HepG2 (cell line): ENCODE results near the gene PDIA4. TPM values are rescaled to one million over a fixed set of nuclear protein-coding genes. Genes with fewer than 3 reads are reported as not detected.

ENCODE experiments used
- BRF2 ChIP-seq: sonication (generic); formaldehyde crosslinking; IDR thresholded peaks from 2 replicates; pipeline ENCODE4 v1.8.1; 2022; ENCODE audit warnings: mild to moderate bottlenecking, missing genetic modification reagents
- DMAP1 ChIP-seq: IDR thresholded peaks from 2 replicates; pipeline ENCODE4 v1.6.1; 2016
- HMGXB4 ChIP-seq, 2 experiments: sonication (generic) in 1 of 2; formaldehyde crosslinking in 1 of 2; IDR thresholded peaks; 2 replicates each; pipeline versions ENCODE4 v1.4.0 to v1.6.1; 2018 to 2020; ENCODE audit warnings: missing genetic modification reagents in 2 of 2, borderline replicate concordance in 1 of 2, low read depth in 1 of 2, mild to moderate bottlenecking in 1 of 2, missing biosample characterization in 1 of 2
- HOXA3 ChIP-seq: sonication (generic); formaldehyde crosslinking; IDR thresholded peaks from 2 replicates; pipeline ENCODE4 v1.5.0; 2020; ENCODE audit warnings: missing genetic modification reagents
- JARID2 ChIP-seq: sonication (generic); formaldehyde crosslinking; IDR thresholded peaks from 2 replicates; pipeline ENCODE4 v1.8.1; 2023; ENCODE audit warnings: missing genetic modification reagents, inconsistent platforms; ENCODE audit not compliant: insufficient replicate concordance
- MED8 ChIP-seq: sonication (generic); formaldehyde crosslinking; IDR thresholded peaks from 2 replicates; pipeline ENCODE4 v1.8.1; 2023; ENCODE audit warnings: mild to moderate bottlenecking, missing genetic modification reagents; ENCODE audit not compliant: insufficient replicate concordance
- NRL ChIP-seq: sonication (generic); formaldehyde crosslinking; IDR thresholded peaks from 2 replicates; pipeline ENCODE4 v1.5.0; 2020; ENCODE audit warnings: missing genetic modification reagents, mild to moderate bottlenecking, moderate library complexity, borderline replicate concordance
- PHF8 ChIP-seq: sonication (generic); formaldehyde crosslinking; IDR thresholded peaks from 2 replicates; pipeline ENCODE4 v1.5.0; 2020; ENCODE audit warnings: missing genetic modification reagents
- SALL1 ChIP-seq: sonication (generic); formaldehyde crosslinking; IDR thresholded peaks from 2 replicates; pipeline ENCODE4 v1.8.0; 2022; ENCODE audit warnings: mild to moderate bottlenecking, missing genetic modification reagents
- SIN3A ChIP-seq: IDR thresholded peaks from 2 replicates; pipeline ENCODE4 v1.6.1; 2011; ENCODE audit warnings: low read depth, mild to moderate bottlenecking, control low read depth, low read length, borderline replicate concordance
- ZFYVE20 ChIP-seq: sonication (generic); formaldehyde crosslinking; IDR thresholded peaks from 2 replicates; pipeline ENCODE4 v1.8.0; 2023; ENCODE audit warnings: low read depth, mild to moderate bottlenecking, moderate library complexity, missing genetic modification reagents, borderline replicate concordance
- ZNF260 ChIP-seq: sonication (generic); formaldehyde crosslinking; IDR thresholded peaks from 2 replicates; pipeline ENCODE4 v1.4.0; 2020; ENCODE audit warnings: missing genetic modification reagents, low read depth, mild to moderate bottlenecking, borderline replicate concordance
- ZNF768 ChIP-seq: sonication (generic); formaldehyde crosslinking; IDR thresholded peaks from 2 replicates; pipeline ENCODE4 v1.4.0; 2020; ENCODE audit warnings: missing genetic modification reagents
- ZNF878 ChIP-seq: sonication (generic); formaldehyde crosslinking; IDR thresholded peaks from 2 replicates; pipeline ENCODE4 v1.8.1; 2023; ENCODE audit warnings: mild to moderate bottlenecking, missing genetic modification reagents, moderate library complexity
- polyA plus RNA-seq, 8 experiments: library from polyadenylated mRNA; depleted of rRNA in 3 of 8; stranded (reverse) in 7 of 8; unstranded in 1 of 8; fragments of >200 nt; fragmentation: Illumina TruSeq in 4 of 8; extraction: Trizol in 4 of 8; gene quantifications; 2 replicates each; pipeline versions ENCODE4 v1.2.1 to v1.2.3, GENCODE V29; 2011 to 2016; ENCODE audit warnings: low read depth in 4 of 8, missing spikeins in 1 of 8, mixed read lengths in 1 of 8; ENCODE audit not compliant: insufficient read depth in 1 of 8
- total RNA-seq, 5 experiments: library from RNA; depleted of rRNA; stranded (reverse); fragments of >200 nt; fragmentation: Illumina TruSeq; extraction: Trizol; gene quantifications; 2 replicates each; pipeline ENCODE4 v1.2.3, GENCODE V29; 2016; ENCODE audit warnings: low read depth in 1 of 5
- TF ChIP-seq, protein P1 (sequence below): sonication (generic); formaldehyde crosslinking; IDR thresholded peaks from 2 replicates; pipeline ENCODE4 v1.8.1; 2023; ENCODE audit warnings: mild to moderate bottlenecking, missing genetic modification reagents
- TF ChIP-seq, protein P2 (sequence below): sonication (generic); formaldehyde crosslinking; IDR thresholded peaks from 2 replicates; pipeline ENCODE4 v1.4.0; 2020; ENCODE audit warnings: mild to moderate bottlenecking, low read depth, missing genetic modification reagents
- TF ChIP-seq, protein P3 (sequence below), 2 experiments: sonication (generic) in 1 of 2; formaldehyde crosslinking in 1 of 2; IDR thresholded peaks; 2 replicates each; pipeline versions ENCODE4 v1.4.0 to v1.6.1; 2016 to 2020; ENCODE audit warnings: borderline replicate concordance in 1 of 2, low read depth in 1 of 2, mild to moderate bottlenecking in 1 of 2, missing genetic modification reagents in 1 of 2

Gene PDIA4
- total and polyA plus RNA-seq, 2 of the 13 experiments (the other 11 are each of a cell fraction or from before 2014, with no cell fraction given): 278 to 402 TPM

DNA sequence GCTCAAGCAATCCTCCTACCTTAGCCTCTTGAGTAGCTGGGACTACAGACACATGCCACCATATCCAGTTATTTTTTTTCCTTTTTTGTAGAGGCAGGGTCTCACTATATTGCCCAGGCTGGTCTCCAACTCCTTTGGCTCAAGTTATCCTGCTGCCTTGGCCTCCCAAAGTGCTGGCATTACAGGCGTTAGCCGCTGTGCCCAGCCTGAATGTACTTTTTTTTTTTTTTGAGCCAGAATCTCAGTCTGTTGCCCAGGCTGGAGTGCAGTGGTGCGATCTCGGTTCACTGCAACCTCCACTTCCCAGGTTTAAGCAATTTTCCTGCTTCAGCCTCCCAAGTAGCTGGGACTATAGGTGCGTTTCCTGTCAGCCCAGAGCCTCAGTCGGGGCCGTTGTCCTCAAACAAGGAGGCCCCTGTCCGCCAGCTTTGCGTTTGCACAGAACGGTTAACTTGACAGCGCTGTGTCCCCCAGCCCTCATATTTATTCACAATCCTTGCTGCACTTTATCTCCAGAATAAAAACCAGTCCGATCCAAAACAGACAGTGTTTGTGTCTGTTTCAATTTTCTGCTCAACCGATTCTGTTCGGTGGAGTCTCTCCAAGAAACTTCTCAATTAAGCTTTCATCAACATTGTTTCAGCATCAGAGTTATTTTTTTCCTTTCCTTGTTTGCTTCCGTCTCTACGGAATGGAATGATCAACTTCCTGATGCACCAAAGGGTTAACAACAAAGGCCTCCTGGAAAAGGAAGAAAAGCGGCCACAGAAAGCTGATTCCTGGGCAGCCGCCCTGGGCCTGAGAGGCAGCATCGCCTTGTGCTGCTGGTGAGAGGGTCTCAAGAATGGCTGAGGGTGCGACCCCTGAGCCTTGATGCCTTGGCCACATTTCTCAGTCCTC, 64.5 kb downstream of the PDIA4 start (continued):
- TF ChIP-seq SALL1 (0 out of 2 replicates have a peak, but pooled peaks have one; percentile 18), NRL (CRISPR knock-in tag) (no peak), HOXA3 (no peak; the same call in 1 of the 2 replicates), ZFYVE20 (no peak), HMGXB4 (CRISPR knock-in tag; IDR thresholded peaks at IDR 0.05; ENCODE audit: borderline replicate concordance in 1 of 2, low read depth in 1 of 2) (peak; percentile 15 to 75; a peak in 3 of 4 replicates), BRF2 (CRISPR knock-in tag) (0 out of 2 replicates have a peak, but pooled peaks have one; percentile 18), SIN3A (peak; percentile 48; the same call in 1 of the 2 replicates), DMAP1 (0 out of 2 replicates have a peak, but pooled peaks have one; percentile 37), JARID2 (CRISPR knock-in tag) (no peak), ZNF768 (CRISPR knock-in tag) (0 out of 2 replicates have a peak, but pooled peaks have one; percentile 30), PHF8 (CRISPR knock-in tag) (peak; percentile 58), ZNF260 (CRISPR knock-in tag) (no peak), MED8 (no peak), ZNF878 (CRISPR knock-in tag) (no peak)
- TF ChIP-seq, protein P1, sequence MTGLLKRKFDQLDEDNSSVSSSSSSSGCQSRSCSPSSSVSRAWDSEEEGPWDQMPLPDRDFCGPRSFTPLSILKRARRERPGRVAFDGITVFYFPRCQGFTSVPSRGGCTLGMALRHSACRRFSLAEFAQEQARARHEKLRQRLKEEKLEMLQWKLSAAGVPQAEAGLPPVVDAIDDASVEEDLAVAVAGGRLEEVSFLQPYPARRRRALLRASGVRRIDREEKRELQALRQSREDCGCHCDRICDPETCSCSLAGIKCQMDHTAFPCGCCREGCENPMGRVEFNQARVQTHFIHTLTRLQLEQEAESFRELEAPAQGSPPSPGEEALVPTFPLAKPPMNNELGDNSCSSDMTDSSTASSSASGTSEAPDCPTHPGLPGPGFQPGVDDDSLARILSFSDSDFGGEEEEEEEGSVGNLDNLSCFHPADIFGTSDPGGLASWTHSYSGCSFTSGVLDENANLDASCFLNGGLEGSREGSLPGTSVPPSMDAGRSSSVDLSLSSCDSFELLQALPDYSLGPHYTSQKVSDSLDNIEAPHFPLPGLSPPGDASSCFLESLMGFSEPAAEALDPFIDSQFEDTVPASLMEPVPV (CRISPR knock-in tag): no peak
- TF ChIP-seq, protein P2, sequence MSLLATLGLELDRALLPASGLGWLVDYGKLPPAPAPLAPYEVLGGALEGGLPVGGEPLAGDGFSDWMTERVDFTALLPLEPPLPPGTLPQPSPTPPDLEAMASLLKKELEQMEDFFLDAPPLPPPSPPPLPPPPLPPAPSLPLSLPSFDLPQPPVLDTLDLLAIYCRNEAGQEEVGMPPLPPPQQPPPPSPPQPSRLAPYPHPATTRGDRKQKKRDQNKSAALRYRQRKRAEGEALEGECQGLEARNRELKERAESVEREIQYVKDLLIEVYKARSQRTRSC (CRISPR knock-in tag): no peak
- TF ChIP-seq, protein P3, sequence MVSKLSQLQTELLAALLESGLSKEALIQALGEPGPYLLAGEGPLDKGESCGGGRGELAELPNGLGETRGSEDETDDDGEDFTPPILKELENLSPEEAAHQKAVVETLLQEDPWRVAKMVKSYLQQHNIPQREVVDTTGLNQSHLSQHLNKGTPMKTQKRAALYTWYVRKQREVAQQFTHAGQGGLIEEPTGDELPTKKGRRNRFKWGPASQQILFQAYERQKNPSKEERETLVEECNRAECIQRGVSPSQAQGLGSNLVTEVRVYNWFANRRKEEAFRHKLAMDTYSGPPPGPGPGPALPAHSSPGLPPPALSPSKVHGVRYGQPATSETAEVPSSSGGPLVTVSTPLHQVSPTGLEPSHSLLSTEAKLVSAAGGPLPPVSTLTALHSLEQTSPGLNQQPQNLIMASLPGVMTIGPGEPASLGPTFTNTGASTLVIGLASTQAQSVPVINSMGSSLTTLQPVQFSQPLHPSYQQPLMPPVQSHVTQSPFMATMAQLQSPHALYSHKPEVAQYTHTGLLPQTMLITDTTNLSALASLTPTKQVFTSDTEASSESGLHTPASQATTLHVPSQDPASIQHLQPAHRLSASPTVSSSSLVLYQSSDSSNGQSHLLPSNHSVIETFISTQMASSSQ (IDR thresholded peaks at IDR 0.05; ENCODE audit: low read depth): 0 out of 2 replicates have a peak, but pooled peaks have one; percentile 4
- TF ChIP-seq, protein P3 (CRISPR knock-in tag; IDR thresholded peaks at IDR 0.05; ENCODE audit: borderline replicate concordance): 0 out of 2 replicates have a peak, but pooled peaks have one; percentile 1
